MM.1S (cell line): ENCODE measurements around the gene CLNK.

Experiments used
- CTCF ChIP-seq: fragments of 300-600 bp; sonication (generic); IDR thresholded peaks from 2 replicates; pipeline ENCODE4 v1.5.1; 2016; ENCODE audit warnings: antibody characterized with exemption, low read length, mixed read lengths
- EZH2 ChIP-seq: fragments of 300-600 bp; sonication (generic); optimal IDR thresholded peaks from 2 replicates; pipeline ENCODE3; 2017; ENCODE audit warnings: low read depth, mild to moderate bottlenecking, antibody characterized with exemption, low read length, mixed read lengths
- EZH2phosphoT487 ChIP-seq: fragments of 300-600 bp; sonication (generic); IDR thresholded peaks from 2 replicates; pipeline ENCODE4 v1.6.1; 2018; ENCODE audit warnings: antibody characterized with exemption, low read length

- TF ChIP-seq CTCF = no peak
- no peak for TF ChIP-seq EZH2
- TF ChIP-seq EZH2phosphoT487 = no peak
Observed at GRCh38 chr4:10672379-10672778, 12.2 kb downstream of the CLNK start.
